ENCODE measurements around the gene ADCY10. TPM values are rescaled to one million over a fixed set of nuclear protein-coding genes. Genes with fewer than 3 reads are reported as not detected.

Gene ADCY10
- total RNA-seq, 1 experiment from 2014 or later = 0.20 TPM

DNA sequence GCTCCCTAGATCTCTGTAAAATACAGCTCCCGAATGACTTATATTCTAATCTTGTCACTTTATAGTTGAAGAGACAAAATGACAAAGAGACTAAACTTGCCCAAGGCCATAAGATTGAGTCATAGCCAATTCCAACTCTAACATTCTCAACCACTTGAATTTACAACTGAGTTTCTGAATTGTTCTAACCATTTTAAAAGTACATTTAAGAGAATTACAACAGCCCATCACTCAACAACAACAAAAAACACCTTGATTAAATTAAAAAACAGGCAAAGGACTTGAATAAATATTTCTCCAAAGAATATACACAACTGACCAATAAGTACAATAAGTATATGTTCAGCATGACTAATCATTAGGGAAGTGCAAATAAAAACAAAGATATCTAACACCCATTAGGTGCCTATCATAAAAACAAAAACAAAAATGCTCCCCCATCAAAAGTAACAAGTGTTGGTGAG, 8.7 kb upstream of the ADCY10 start:
- Mint-ChIP-seq H3K27ac (no peak overlapping the region), H3K27me3 (ENCODE audit: low read depth) (no peaks in the 10 kb centered on the region), H3K36me3 (ENCODE audit: insufficient read depth in 1 of 3, low read depth in 3 of 3) (no peaks in the 10 kb centered on the region; a peak in 1 of 7 replicates), H3K9me3 (no peaks in the 10 kb centered on the region), H3K4me1 (peaks cover 4 to 6% of the 10 kb centered on the region in 2 experiments; a peak in 3 of 4 replicates), H3K4me3 (no peak overlapping the region)
- DNase-seq = no peak
- Histone ChIP-seq H3K79me1 (ENCODE audit: insufficient read depth, low read depth, low read length, poor library complexity, severe bottlenecking) (no peaks in the 10 kb centered on the region), H3K79me2 (ENCODE audit: insufficient read depth, low read length) (no peaks in the 10 kb centered on the region), H3K9ac (ENCODE audit: extremely low read depth, insufficient read length, low read length) (no peak overlapping the region), H3K4me1 (ENCODE audit: insufficient read depth, low read length) (no peaks in the 10 kb centered on the region), H2BK20ac (ENCODE audit: low read depth, low read length, poor library complexity, severe bottlenecking) (no peak overlapping the region), H2BK12ac (ENCODE audit: insufficient read length, low read depth, low read length) (no peak overlapping the region), H3K23me2 (ENCODE audit: insufficient read length, low read depth, low read length, poor library complexity, severe bottlenecking) (no peaks in the 10 kb centered on the region), H2AFZ (ENCODE audit: low read length) (no peak overlapping the region), H4K91ac (ENCODE audit: insufficient read length, low read depth, low read length) (no peak overlapping the region), H2BK15ac (ENCODE audit: low read depth, low read length) (no peak overlapping the region), H3K27me3 (ENCODE audit: insufficient read depth, low read length) (no peaks in the 10 kb centered on the region), H2BK120ac (ENCODE audit: low read depth, low read length, poor library complexity, severe bottlenecking) (no peak overlapping the region), H3K18ac (ENCODE audit: insufficient read length, low read depth, low read length) (no peak overlapping the region), H3K56ac (ENCODE audit: insufficient read length, low read depth, low read length) (no peak overlapping the region), H4K5ac (ENCODE audit: insufficient read length, low read depth, low read length) (no peak overlapping the region), H3K14ac (ENCODE audit: insufficient read depth, low read length) (no peak overlapping the region), H4K8ac (replicated peaks; ENCODE audit: insufficient read length, low read depth, low read length) (no peak overlapping the region), H3K9me3 (ENCODE audit: control insufficient read depth, low read depth, low read length) (no peaks in the 10 kb centered on the region), H3K4me2 (ENCODE audit: insufficient read depth, insufficient read length, low read length) (no peak overlapping the region), H2AK5ac (ENCODE audit: insufficient read length, low read length) (no peak overlapping the region), H3K23ac (ENCODE audit: insufficient read length, low read depth, low read length) (no peak overlapping the region), H2BK5ac (ENCODE audit: insufficient read length, low read length) (no peak overlapping the region), H3T11ph (ENCODE audit: low read length) (no peak overlapping the region), H3K27ac (ENCODE audit: insufficient read length, low read depth, low read length) (no peak overlapping the region), H4K20me1 (ENCODE audit: control insufficient read depth, insufficient read depth, insufficient read length) (no peaks in the 10 kb centered on the region), H3K4ac (ENCODE audit: low read depth, low read length) (no peak overlapping the region)
- TF ChIP-seq, protein P1, sequence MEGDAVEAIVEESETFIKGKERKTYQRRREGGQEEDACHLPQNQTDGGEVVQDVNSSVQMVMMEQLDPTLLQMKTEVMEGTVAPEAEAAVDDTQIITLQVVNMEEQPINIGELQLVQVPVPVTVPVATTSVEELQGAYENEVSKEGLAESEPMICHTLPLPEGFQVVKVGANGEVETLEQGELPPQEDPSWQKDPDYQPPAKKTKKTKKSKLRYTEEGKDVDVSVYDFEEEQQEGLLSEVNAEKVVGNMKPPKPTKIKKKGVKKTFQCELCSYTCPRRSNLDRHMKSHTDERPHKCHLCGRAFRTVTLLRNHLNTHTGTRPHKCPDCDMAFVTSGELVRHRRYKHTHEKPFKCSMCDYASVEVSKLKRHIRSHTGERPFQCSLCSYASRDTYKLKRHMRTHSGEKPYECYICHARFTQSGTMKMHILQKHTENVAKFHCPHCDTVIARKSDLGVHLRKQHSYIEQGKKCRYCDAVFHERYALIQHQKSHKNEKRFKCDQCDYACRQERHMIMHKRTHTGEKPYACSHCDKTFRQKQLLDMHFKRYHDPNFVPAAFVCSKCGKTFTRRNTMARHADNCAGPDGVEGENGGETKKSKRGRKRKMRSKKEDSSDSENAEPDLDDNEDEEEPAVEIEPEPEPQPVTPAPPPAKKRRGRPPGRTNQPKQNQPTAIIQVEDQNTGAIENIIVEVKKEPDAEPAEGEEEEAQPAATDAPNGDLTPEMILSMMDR (conservative IDR thresholded peaks at IDR 0.05) = no peak
- no CpG with 5 or more reads among the region's 1 CpG for WGBS (ENCODE audit: extremely low coverage, insufficient read length, low lambda C conversion rate)

Data from H9 (cell line).